HG03342 (cell line): ENCODE results near the gene XRCC2.
"Not testable (repeated sequence)": the region's sequence is repeated elsewhere in the genome, so short reads cannot be mapped to it uniquely, and the experiment has no call there.

Source experiments
- ATAC-seq: cut with Tn5 transposase; IDR thresholded peaks from one replicate; pipeline ENCODE4 v1.9.1; 2021; ENCODE audit warnings: mild to moderate bottlenecking, moderate library complexity; ENCODE audit not compliant: unreplicated experiment

Gene XRCC2

DNA sequence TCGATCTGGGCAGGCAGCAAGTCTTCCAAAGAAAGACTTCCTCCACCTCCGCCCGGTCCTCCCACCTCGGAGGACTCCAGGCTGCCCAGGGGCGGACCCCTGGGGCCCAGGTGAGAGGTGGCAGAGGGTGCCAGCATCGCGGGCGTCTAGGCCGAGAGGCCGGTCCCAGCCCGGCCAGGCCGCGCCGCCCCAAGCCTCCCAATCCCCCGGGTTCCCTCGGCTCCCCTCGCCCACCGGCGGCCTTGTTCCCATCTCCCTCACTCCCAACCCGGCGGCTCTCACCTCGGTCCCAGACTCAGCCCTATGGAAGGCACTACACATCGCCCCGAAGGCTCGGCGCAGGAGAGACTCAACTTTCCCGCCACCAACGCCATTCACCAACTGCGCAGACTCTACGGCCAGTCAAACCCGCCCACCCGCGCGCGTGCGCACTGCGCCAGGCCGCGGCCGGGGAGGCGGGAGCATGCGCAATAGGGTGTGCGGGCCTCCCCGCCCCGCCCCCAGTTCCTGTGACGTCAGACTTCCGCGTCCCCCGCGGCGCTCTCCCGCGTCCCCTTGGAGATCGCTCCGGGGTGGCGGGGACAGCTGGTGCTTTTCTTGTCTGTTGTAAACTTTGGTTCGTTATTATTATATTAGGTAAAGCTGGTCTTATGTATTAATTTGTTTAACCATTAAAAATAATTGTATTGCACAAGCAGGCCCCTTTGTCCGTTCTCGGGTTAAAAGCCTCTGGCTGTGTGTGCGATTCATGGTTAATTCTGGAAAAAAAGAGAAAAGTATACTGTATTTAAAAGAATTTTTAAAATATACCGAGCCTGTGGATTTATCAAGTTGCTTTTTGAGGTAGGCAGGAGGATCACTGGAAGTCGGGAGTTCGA is at the start of gene XRCC2:
TSS of gene XRCC2 (minus strand) at position 383 of the 878 bp plus-strand sequence. CDS start at position 321, 62 bp downstream.
- ATAC-seq: peak; percentile 88

DNA sequence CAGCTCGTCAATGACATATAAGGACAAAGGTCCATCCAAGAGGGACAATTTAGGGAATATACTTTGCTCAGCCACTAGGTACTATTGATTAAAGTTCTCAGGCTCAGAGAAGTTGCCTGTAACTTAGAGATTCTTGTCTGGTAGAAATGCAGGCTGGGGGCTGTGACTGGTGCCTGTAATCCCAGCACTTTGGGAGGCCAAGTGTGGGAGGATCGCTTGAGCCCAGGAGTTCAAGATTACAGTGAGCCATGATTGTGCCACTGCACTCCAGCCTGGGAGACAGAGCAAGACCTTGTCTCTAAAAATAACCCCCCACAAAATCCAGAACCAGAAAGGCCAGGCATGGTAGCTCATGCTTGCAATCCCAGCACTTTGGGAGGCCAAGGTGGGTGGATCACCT is 47.4 kb upstream of the XRCC2 start:
- ATAC-seq: no peak

DNA sequence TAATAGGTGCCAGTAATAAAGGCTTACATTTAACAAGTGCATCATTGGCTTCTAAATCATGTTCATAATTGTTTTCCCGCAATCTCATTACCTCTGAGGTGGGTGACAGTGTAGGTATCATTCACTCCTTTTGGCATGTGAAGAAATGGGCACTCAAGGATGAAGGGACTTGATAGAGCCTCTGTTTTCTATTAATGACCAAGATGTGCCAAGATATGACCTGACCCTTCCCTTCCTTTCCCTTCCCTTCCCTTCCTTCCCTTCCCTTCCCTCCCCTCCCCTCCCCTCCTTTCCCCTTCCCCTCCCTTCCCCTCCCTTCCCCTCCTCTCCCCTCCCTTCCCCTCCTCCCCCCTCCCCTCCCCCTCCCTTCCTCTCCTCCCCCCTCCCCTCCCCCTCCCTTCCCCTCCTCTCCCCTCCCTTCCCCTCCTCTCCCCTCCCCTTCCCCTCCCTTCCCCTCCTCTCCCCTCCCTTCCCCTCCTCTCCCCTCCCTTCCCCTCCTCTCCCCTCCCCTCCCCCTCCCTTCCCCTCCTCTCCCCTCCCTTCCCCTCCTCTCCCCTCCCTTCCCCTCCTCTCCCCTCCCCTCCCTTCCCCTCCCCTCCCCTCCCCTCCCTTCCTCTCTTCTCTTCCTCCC is 36.6 kb upstream of the XRCC2 start:
- ATAC-seq: not testable (repeated sequence)

DNA sequence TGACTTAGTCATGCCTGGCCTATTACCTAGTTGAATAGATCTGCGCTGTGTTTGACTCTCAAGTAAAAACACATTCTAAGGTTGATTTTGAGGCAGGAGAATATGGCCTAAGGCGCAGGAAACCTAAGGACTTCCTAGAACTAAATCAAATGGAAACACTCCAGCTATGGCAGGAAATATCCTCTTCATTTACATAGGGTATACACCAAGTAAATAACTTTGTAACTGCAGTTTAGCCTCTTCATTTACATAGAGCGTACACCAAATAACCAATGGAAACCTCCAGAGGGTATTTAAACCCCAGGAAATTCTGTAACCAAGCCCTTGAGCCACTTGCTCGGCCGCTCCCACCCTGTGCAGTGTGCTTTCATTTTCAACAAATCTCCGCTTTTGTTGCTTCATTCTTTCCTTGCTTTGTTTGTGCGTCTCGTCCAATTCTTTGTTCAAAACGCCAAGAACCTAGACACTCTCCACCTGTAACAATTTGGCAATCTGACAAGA is 35.6 kb upstream of the XRCC2 start:
- no peak for ATAC-seq

DNA sequence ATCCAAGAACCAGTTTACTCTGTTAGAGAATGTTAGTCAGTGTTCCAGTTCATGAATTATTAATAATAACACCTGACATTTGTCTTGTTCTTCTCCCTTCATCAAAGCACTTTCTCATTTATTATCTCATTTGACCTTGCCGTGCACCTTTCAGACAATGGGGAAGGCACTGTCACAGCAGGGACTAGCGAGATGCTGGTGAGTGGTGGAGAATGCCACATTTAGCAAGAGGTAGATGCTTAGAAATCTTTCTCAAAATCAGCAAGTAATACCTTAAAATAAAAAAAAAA is 34.2 kb upstream of the XRCC2 start:
- ATAC-seq: no peak

DNA sequence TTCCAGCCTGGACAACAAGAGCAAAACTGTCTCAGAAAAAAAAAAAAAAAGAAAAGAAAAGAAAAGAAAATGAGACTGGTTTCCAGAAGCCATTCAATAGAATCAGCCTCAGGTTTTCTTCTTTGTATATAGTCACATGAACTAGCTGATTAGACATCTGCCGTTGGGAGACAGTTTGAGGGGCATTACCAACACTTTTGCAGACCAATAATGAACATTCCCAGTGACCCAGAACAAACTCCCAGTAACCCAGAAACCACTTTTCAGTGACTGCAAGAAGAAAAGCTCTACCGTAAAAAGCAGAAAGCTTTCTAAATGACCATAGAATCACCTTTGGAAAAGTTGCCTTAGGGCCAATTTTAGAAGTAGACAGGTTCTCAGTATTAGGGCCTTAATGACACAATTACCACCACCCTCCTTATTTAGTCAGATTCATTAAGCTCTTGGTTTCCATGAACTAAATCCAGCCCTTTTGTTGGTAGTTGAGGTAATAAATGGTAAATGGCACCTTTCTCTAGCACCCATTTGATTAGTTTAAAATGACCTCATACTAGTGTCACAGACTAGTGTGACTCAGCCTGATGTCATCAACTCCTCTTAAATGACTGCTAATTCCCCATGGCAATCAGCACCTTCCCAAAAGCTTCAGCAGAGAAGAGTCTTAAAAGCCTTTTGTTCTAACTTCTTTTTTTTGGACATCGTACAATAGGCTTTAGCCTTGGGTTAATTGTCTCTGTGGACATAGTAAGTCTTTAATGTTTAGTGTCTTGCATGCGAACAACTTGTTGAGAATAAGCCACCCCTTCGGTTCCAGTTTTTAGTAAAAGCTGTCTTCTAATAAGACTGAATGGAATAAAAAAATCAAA is 33.6 kb upstream of the XRCC2 start:
- no peak for ATAC-seq

DNA sequence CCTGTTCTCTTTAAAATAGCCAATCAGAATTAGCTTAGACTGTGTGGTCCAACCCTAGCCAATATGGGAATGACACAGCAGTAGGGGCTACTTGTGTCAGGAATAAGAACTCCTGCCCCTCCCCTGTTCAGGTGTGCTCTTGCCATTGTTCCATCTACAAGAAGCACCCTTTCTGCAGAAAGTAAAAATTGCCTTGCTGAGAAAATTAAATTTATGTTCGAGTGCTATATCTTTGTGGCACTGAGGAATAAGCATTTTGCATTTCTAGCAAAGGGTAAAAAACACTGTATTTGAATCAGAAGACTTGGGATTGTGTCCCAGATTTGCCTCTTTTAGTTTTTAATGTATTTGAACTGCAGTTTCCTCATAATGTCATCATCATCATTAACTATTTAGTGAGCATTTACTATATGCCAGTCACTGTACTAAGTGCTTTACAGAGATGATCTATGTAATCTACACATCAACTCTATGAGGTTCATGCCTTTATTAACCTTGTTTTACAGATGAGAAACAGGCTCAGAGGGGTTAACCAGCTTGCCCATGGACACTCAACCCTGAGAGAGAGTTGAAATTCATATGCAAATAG is 28.9 kb upstream of the XRCC2 start:
- no peak for ATAC-seq

DNA sequence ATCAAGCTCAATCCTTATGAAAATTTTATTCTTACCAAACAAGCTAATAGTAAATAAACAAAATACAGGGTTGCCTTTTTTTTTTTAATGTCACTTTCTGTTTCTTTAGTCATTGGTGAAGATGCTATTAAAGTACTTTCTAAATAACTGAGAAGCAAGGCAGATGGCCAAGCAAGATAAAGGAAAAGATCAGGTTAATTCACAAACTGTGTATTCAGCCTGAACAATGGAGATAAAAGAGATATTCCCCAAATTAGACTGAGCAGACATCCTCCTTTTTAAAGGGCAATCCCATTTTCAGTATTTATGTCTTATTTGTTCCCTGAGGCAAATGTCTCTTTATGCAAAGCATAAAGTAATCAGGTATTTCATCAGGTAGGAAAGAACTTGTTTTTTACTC is 23.1 kb upstream of the XRCC2 start:
- ATAC-seq: no peak

DNA sequence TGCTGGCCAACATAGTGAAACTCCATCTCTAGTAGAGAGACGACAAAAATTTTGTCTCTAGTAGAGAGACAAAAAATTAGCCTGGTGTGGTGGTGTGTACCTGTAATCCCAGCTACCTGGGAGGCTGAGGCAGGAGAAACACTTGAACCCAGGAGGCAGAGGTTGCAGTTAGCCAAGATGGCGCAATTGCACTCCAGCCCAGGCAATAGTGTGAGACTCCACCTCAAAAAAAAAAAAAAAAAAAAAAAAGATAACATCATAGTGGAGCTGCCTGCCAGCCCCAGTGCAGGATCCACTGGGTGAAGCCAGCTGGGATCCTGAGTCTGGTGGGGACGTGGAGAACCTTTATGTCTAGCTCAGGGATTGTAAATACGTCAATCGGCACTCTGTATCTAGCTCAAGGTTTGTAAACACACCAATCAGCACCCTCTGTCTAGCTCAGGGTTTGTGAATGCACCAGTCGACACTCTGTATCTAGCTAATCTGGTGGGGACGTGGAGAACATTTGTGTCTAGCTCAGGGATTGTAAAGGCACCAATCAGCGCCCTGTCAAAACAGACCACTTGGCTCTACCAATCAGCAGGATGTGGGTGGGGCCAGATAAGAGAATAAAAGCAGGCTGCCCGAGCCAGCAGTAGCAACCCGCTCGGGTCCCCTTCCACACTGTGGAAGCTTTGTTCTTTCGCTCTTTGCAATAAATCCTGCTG is 21.5 kb upstream of the XRCC2 start:
- ATAC-seq: not testable (repeated sequence)

DNA sequence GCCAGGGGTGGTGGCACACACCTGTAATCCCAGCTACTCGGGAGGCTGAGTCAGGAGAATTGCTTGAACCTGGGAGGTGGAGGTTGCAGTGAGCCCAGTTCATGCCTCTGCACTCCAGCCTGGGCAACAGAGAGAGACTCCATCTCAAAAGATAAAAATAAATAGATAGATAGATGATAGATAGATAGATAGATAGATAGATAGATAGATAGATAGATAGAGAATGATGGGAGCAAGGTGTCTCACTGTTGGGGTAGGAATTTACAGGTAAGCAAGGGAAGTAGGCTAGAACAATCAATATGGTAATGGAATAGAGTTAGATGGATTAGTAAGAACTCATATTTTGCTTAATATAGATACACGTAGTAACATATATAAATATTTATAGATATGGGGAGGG is 16.3 kb upstream of the XRCC2 start:
- ATAC-seq: not testable (repeated sequence)

DNA sequence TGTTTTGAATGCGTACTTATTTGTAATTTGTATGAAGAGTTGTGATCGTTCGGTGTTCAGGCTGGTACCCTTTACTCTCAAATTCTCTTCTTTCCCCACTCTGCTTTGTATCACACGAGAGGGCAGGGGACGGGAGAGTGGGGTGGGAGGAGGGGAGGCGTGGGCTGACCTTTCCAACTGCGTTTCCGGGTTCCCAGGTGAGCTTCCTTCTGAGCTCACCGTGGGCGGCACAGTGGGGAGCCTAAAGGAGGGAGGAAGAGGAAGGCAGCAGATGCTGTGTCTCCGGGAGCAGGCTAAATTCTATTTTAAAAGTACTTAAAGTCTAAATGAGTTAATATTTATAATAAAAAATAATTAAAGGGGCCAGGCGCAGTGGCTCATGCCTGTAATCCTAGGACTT is 7.4 kb upstream of the XRCC2 start:
- no peak for ATAC-seq

DNA sequence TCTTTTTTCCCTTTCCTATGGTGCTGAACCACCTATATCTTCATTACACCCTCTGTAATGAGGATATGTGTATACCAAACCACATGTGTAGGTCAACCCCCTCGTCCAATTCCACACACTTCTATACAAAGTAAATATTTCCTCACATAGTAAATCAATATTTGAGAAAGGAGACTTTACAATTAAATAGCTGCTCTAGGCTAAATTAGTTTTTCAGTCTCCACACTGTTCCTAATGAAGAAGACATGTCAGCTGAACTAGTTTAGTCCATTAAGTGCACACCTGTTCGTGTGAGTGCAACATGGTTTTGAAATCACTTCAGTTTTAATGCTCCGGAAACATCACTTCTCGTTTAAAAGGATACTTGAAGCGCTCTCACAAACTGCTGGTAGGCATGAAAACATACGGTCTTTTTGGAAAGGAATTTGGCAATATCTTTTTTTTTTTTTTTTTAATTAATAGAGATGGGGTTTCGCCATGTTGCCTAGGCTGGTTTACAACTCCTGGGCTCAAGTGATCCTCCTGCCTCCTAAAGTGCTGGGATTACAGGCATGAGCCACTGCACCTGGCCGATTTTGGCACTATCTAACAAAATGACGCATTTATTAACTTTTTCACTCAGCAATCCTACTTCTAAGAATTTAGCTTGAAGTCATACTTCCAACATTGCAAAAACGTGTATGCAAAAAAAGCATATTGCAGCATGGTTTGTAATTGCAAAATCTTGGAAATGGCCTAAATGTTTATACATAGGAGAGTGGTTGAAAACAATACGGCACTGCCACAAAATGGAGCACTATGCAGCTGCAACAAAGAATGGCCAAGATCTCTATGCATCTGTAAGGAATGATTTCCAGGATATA is 2.1 kb upstream of the XRCC2 start:
- no peak for ATAC-seq

DNA sequence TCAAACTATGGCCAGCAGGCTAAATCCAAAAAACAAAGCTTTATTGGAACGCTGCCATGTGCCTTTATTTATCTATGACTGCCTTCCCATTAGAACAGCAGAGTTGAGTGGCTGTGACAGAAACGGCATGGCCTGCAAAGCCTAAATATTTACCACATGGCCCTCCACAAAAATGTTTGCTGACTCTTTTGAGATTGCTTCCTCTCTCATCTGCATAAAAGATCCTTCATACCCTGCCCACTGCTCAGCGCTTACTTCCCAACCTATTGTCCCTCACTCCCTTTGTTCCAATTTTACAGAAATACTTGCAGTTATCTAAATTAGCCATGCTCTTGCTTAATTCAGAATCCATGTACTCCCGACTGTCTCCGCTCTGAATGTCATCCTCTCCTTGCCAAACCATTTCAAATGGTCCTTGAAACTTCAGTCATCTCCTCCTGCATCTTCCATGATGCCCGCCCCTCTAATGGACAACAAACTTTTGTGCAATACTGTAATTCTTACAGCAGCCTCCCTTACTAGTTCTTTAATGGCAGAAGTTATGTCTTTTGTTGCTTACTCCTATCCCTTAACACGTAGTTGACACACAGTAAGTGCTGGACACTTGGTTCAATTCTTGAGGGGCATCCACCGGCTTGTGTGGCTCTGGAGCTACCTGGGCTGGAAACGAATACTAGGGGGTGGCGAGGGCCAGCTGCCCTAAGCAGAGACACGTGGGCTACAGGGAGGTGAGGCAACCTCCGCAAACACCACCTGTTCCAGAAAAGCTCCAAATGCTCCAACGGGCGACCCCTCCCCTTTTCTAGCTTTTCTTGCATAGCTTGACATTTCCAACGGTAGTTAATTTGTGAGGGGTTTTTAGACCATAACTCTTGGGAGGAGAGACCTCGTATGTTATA is 832 bp downstream of the XRCC2 start:
- peak; percentile 28 for ATAC-seq

DNA sequence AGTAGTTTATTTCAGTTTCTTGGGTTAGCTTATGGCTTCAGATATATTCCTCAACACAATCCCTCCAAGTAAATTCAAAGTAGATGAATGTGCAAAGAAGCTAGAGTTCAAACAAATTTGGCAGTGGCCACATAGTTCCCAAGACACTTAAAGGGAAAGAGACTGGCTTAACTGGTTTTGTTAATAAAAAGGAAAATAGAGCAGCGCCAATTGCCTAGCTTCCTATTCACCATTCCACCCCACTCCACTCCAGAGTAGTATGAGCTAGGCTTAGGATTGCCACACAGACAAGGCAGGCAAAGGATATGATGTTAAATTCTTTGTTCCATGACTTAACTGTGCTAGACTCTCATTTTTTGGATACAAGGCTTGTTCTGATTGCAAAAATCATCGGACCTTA is 2.0 kb downstream of the XRCC2 start:
- no peak for ATAC-seq

DNA sequence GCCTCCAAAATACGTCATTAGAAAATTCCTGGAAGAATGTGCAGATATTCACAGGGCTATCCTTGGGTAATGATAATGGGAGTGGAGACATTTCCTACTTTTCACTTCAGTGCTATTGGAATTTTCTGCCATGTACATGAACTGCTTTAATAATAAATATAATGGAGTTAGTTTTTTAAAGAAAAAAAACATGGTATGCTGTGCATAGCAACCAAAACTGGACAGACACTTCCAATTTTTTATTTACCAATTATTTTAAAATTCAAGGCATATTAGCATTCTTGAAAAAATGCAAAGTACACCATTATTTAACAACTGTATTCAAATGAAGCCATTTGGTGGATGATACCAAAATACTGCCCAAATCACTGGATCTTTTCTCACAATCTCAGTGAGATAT is 3.3 kb downstream of the XRCC2 start:
- ATAC-seq: no peak

DNA sequence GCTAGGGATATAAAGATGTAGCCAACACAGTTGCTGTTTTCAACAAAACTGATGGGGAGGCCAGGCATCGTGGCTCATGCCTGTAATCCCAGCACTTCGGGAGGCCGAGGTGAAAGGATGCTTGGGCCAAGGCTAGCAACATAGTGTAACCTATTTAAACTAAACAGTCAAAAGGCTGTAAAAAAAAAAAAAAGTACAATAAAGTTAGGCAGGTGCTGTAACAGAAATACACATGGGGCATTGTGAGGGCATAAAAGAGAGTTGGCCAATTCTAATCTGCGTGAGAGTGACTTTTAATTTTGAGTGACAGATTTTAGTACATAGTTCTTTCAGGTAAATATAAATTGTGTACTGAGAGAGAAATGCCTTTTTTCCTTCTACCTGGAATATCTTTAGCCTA is 6.2 kb downstream of the XRCC2 start:
- no peak for ATAC-seq

DNA sequence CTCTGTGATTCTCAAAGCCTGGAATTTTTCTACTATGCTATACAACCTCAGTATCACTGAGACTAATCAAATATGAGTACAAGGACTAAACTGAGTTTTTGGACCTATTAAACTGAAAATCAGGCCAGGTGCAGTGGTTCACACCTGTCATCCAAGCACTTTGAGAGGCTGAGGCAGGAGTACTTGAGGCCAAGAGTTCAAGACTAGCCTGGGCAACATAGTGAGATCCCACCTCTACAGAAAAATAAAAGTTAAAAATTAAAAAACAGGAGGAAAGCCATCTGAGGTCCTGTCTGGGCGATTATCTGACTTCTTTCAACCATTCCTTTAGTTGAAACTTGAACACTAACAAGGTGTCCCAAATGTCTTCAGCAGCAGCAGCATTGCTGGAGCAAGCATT is 7.0 kb downstream of the XRCC2 start:
- ATAC-seq: no peak

DNA sequence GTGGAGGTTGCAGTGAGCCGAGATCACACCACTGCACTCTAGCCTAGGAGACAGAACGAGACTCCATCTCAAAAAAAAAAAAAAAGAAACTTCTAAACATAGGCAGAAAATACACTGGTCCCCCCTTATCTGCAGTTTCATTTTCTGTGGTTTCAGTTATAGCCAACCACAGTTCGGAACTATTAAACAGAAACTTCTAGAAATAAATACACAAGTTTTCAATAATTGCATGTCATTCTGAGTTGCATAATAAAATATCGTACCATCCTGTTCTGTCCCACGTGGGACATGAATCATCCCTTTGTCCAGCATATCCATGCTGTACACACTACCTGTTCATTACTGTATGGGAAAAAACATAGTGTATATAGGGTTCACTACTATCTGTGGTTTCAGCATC is 8.0 kb downstream of the XRCC2 start:
- peak; percentile 47 for ATAC-seq

DNA sequence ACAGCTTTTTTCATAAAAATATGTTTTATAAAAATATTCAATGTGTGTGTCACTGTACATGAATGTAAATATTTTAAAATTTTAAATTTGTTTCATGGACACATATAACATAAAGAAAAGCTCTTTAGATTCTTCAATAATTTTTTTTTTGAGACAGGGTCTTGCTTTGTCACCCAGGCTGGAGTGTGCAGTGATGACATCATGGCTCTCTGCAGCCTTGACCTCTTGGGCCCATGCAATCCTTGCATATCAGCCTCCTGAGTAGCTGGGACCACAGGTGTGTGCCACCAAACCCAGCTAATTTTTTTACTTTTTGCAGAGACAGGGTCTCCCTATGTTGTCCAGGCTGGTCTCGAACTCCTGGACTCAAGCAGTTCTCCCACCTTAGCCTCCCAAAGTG is 9.9 kb downstream of the XRCC2 start:
- ATAC-seq: no peak
